ENCODE measurements around the gene CFL2. TPM values are rescaled to one million over a fixed set of nuclear protein-coding genes. Genes with fewer than 3 reads are reported as not detected.
"Not testable (repeated sequence)": the region's sequence is repeated elsewhere in the genome, so short reads cannot be mapped to it uniquely, and the experiment has no call there.

CFL2 gene
- total and polyA plus RNA-seq, 5 donors, result 313 to 329 (median 323) TPM

DNA sequence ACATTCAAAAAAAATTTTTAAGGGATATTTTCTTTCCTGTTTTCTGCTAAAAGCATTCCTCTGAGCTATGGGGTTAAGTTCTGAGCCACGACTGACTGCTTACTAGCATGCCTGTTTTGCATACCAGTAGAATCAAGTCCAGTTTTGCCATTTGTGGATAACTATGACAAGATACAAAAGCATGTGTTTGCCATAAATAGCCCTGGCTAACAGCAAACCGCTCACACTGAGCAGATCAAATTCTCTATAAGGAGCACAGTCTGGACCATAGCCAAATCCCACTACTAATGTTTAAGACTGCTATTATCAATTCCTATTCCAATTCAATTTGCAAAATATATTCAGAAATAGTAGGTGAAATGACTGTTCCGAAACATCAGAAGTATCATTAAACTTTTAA lies 3.2 kb downstream of the CFL2 start:
- DNase-seq (no peak), ATAC-seq (peak; percentile 30 to 38)
- peak overlapping the region; percentile 40 for H3K27ac ChIP-seq (ENCODE audit: low read length)
- peak overlapping the region; percentile 30 for H3K4me3 ChIP-seq (ENCODE audit: low read length)
- H3K27me3 ChIP-seq (ENCODE audit: control insufficient read depth, insufficient read depth), result no peaks in the 10 kb centered on the region
- 40% methylated on average over 3 of the region's 3 CpGs for WGBS
- intact Hi-C loops (cut with DNase I), result no loop called here
- H3K4me1 ChIP-seq (ENCODE audit: control insufficient read depth, insufficient read depth, low read length), result no peaks in the 10 kb centered on the region
- no peaks in the 10 kb centered on the region for H3K9me3 ChIP-seq (ENCODE audit: control insufficient read depth, low read length)

DNA sequence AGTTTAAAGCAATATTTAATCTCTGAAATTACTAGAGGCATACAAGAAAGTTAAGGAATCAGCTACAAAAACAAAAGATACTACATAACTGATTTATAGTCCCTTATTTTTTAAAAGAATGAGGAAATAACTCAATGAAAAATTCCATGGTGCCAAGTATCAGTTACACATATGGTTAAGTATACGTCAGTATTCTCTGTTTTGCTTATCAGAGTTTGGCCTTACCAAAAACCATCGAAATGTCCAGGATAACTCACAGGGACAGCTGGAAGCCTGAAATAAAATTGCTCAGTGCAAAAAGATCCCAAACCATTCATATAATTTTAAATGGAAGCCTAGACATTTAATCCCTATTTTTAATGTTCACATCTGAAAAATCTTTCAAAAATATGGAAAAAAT lies 3.6 kb downstream of the CFL2 start:
- ATAC-seq (no peak), DNase-seq (no peak)
- intact Hi-C loops (cut with DNase I), result no loop called here
- H3K27ac ChIP-seq (ENCODE audit: low read length), result no peak overlapping the region
- WGBS, result 28% methylated on average over 2 of the region's 2 CpGs
- peak overlapping the region; percentile 30 for H3K4me3 ChIP-seq (ENCODE audit: low read length)
- no peaks in the 10 kb centered on the region for H3K9me3 ChIP-seq (ENCODE audit: control insufficient read depth, low read length)
- H3K27me3 ChIP-seq (ENCODE audit: control insufficient read depth, insufficient read depth), result no peaks in the 10 kb centered on the region
- no peaks in the 10 kb centered on the region for H3K4me1 ChIP-seq (ENCODE audit: control insufficient read depth, insufficient read depth, low read length)

DNA sequence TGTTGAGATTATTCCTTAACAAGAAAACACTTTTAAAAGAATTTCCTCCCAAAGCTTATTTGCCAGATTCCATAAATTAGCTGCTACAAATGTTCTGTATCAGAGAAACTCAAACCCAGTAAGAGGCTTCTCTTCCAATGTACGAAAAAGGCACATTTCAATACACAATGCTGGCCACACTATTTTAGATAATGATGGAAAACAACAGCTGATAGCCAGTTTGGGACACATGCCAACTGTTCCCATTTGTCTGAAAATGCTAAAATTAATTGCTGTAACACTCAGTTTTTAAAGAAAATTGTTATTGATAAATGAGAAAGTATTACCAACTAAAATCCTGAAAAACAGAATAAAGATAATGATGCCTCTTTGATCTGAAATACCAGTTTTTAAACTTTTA lies 4.4 kb downstream of the CFL2 start:
- peak overlapping the region; percentile 48 for H3K4me3 ChIP-seq (ENCODE audit: low read length)
- 28% methylated on average over 1 of the region's 1 CpG for WGBS
- H3K27ac ChIP-seq (ENCODE audit: low read length), result no peak overlapping the region
- no peaks in the 10 kb centered on the region for H3K4me1 ChIP-seq (ENCODE audit: control insufficient read depth, insufficient read depth, low read length)
- H3K27me3 ChIP-seq (ENCODE audit: control insufficient read depth, insufficient read depth), result no peaks in the 10 kb centered on the region
- DNase-seq (no peak), ATAC-seq (no peak)
- H3K9me3 ChIP-seq (ENCODE audit: control insufficient read depth, low read length), result no peaks in the 10 kb centered on the region
- intact Hi-C loops (cut with DNase I), result no loop called here

DNA sequence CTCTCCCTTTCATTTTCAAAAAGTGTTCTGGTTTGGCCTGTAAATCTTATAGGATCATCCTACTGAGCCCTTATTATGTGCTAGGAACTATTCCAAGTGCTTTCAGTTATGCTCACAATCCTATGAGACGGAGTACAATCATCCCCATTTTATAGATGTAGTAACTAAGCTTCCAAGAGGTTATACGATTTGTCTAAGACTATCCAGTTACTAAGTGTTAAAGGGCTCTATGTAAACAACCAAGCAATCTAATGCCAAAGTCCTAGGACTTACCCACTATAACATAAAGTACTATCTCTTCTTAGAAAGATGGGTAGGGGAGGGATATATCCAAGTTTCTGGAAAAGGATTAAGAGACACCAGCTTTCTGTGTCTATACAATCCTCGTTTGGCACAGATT lies 6.7 kb downstream of the CFL2 start:
- intact Hi-C loops (cut with DNase I), result no loop called here
- no peak for ATAC-seq
- no peak for DNase-seq
- Histone ChIP-seq H3K27me3 (ENCODE audit: control insufficient read depth, insufficient read depth) (no peaks in the 10 kb centered on the region), H3K9me3 (ENCODE audit: control insufficient read depth, low read length) (no peaks in the 10 kb centered on the region), H3K4me1 (ENCODE audit: control insufficient read depth, insufficient read depth, low read length) (no peaks in the 10 kb centered on the region), H3K4me3 (ENCODE audit: low read length) (no peak overlapping the region), H3K27ac (ENCODE audit: low read length) (no peak overlapping the region)
- WGBS, result 93% methylated on average over 3 of the region's 3 CpGs

DNA sequence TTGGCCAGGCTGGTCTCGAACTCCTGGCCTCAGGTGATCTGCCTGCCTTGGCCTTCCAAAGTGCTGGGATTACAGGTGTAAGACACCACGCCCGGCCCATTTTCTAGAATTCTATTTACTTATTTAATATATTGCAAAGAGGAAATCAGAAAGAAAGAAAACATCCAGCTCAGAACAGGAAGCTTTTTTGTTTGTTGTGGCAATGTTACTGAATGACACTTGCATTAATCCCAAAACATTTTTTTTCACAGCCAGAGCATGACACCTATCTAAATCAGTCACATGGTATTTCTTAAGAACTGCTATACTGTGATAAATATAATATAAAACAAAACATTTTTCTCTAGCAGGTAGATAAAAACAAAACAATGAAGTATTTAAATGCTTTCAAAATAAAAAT lies 12.6 kb downstream of the CFL2 start:
- WGBS, result 94% methylated on average over 3 of the region's 3 CpGs
- intact Hi-C loops (cut with DNase I), result no loop called here
- no peak for DNase-seq
- H3K27me3 ChIP-seq (ENCODE audit: control insufficient read depth, insufficient read depth), result no peaks in the 10 kb centered on the region
- H3K4me1 ChIP-seq (ENCODE audit: control insufficient read depth, insufficient read depth, low read length), result no peaks in the 10 kb centered on the region
- no peak overlapping the region for H3K27ac ChIP-seq (ENCODE audit: low read length)
- no peak for ATAC-seq
- no peaks in the 10 kb centered on the region for H3K9me3 ChIP-seq (ENCODE audit: control insufficient read depth, low read length)
- H3K4me3 ChIP-seq (ENCODE audit: low read length), result no peak overlapping the region

DNA sequence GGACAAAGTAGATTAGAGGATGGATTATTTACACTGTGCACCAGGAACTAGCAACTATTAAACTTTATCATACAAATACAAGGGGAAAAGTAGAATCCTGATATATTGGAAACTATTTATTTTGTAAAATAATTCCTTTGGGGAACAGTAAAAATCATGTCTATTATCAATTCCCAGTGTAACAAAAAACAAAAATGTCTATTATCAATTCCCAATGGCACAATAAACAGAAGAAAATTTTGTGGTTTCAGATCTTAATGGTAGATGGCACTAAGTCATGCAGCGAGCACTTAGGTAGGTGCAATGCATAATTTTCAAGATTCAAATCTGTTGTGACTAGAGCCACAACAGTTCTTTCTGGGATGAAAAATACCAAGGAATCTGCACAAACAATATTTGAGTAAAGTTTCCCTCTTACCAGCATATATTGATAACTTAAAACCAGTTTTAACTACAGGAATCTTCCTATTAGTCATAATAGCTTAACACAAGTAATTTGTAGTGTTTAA lies 13.7 kb downstream of the CFL2 start:
- no peak for DNase-seq
- intact Hi-C loops (cut with DNase I), result no loop called here
- Histone ChIP-seq H3K4me1 (ENCODE audit: control insufficient read depth, insufficient read depth, low read length) (no peaks in the 10 kb centered on the region), H3K9me3 (ENCODE audit: control insufficient read depth, low read length) (no peaks in the 10 kb centered on the region), H3K27me3 (ENCODE audit: control insufficient read depth, insufficient read depth) (no peaks in the 10 kb centered on the region), H3K27ac (ENCODE audit: low read length) (no peak overlapping the region), H3K4me3 (ENCODE audit: low read length) (no peak overlapping the region)
- 97% methylated on average over 1 of the region's 1 CpG for WGBS
- no peak for ATAC-seq

DNA sequence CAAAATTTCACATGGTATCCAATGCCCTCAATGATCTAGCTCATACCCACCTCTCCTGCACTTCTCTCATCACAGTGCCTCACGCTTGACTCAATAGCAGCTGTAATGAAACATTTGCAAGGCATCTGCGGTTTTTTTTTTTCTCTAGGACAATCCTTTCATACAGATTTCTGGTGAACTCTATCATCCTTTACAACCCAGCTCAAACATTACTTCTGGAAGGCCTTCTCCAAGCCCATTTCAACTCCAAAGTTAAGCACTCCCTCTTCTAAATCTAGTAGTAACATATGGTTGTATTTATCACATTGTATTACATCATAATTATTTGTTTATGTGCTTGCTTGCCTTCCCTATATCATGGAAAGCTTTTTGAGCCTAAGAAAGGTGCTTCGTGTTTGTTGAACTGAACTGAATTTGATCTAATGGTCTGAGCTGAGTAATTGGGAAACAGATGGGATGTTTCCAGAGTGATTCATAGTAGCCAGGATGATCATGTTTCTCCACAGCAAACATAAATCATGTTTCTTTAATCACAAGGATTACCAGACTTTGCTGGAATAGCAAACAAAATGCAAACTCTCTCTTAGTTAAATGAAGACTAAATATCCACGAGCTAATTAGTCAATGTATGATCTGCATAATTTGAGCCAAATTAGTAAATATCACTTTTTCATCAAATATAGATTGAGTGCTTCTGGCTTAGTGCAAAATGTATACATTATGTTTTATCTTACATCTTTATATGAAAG lies 14.3 kb downstream of the CFL2 start:
- ATAC-seq, result no peak
- Histone ChIP-seq H3K27me3 (ENCODE audit: control insufficient read depth, insufficient read depth) (no peaks in the 10 kb centered on the region), H3K9me3 (ENCODE audit: control insufficient read depth, low read length) (no peaks in the 10 kb centered on the region), H3K4me1 (ENCODE audit: control insufficient read depth, insufficient read depth, low read length) (no peaks in the 10 kb centered on the region), H3K27ac (ENCODE audit: low read length) (no peak overlapping the region), H3K4me3 (ENCODE audit: low read length) (no peak overlapping the region)
- WGBS, result 51% methylated on average over 4 of the region's 4 CpGs
- intact Hi-C loops (cut with DNase I), result no loop called here
- no peak for DNase-seq

DNA sequence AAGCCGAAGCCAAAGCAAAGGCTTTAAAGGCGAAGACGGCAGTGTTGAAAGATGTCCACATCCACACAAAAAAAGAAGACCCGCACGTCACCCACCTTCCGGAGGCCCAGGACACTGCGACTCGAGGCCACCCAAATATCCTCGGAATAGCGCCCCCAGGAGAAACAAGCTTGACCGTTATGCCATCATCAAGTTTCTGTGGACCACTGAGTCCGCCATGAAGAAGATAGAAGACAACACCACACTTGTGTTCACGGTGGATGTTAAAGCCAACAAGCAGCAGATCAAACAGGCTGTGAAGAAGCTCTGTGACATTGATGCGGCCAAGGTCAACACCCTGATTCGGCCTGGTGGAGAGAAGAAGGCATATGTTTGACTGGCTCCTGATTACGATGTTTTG lies 20.2 kb downstream of the CFL2 start:
- 93% methylated on average over 16 of the region's 16 CpGs for WGBS
- H3K9me3 ChIP-seq (ENCODE audit: control insufficient read depth, low read length); H3K27ac ChIP-seq (ENCODE audit: low read length); H3K4me1 ChIP-seq (ENCODE audit: control insufficient read depth, insufficient read depth, low read length); H3K27me3 ChIP-seq (ENCODE audit: control insufficient read depth, insufficient read depth); DNase-seq; H3K4me3 ChIP-seq (ENCODE audit: low read length); ATAC-seq; intact Hi-C loops (cut with DNase I): not testable (repeated sequence)

DNA sequence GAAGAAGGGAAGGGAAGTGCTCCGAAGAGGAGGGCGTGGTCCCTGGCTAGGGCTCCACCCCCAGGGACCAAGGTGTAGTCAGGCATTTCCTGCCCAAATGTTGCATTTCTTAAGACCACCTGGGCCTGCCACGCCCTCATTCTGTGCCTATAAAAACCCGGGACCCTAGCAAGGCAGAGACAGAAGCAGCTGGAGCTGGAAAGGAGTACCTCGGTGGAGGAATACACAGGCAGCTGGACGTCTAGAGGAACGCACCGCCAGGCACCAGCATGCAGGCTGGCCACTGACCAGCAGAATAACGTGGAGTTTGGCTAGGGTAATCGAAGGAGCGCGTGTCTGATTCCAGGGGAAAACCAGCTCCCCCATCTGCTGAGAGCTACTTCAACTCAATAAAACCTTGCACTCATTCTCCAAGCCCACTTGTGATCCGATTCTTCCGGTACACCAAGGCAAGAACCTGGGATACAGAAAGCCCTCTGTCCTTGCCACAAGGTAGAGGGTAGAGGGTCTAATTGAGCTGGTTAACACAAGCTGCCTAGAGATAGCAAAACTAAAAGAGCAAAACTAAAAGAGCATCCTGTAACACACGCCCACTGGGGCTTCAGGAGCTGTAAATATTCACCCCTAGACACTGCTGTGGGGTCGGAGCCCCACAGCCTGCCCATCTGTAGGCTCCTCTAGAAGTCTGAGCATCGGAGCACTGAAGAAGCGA lies 21.0 kb downstream of the CFL2 start:
- intact Hi-C loops (cut with DNase I), result no loop called here
- no peaks in the 10 kb centered on the region for H3K4me1 ChIP-seq (ENCODE audit: control insufficient read depth, insufficient read depth, low read length)
- no peak overlapping the region for H3K27ac ChIP-seq (ENCODE audit: low read length)
- WGBS, result 50% methylated on average over 18 of the region's 18 CpGs
- ATAC-seq, result peak; percentile 68 to 78
- H3K9me3 ChIP-seq (ENCODE audit: control insufficient read depth, low read length), result no peaks in the 10 kb centered on the region
- peak in 2 of 3 donors; percentile 29 to 74 for DNase-seq
- H3K27me3 ChIP-seq (ENCODE audit: control insufficient read depth, insufficient read depth), result no peaks in the 10 kb centered on the region
- no peak overlapping the region for H3K4me3 ChIP-seq (ENCODE audit: low read length)

DNA sequence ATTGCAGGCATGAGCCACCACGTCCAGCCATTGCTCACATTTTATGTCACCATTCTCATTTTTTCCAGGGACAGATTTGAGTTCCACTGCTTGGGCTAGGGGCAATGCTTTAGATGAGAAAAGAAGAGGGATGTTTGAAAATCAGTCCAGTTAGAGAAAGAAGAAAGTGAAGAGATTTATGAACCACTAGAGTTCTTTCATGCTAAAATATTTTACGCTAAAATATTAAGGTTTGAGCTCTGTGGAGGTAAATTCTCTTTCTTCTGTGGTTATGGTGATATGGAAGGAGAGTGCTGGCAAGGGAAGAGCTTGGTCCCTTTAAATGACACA lies 21.5 kb downstream of the CFL2 start:
- 73% methylated on average over 2 of the region's 2 CpGs for WGBS
- ATAC-seq (no peak), DNase-seq (no peak)
- no peaks in the 10 kb centered on the region for H3K4me1 ChIP-seq (ENCODE audit: control insufficient read depth, insufficient read depth, low read length)
- no peak overlapping the region for H3K4me3 ChIP-seq (ENCODE audit: low read length)
- intact Hi-C loops (cut with DNase I), result no loop called here
- H3K9me3 ChIP-seq (ENCODE audit: control insufficient read depth, low read length), result no peaks in the 10 kb centered on the region
- H3K27ac ChIP-seq (ENCODE audit: low read length), result no peak overlapping the region
- no peaks in the 10 kb centered on the region for H3K27me3 ChIP-seq (ENCODE audit: control insufficient read depth, insufficient read depth)

DNA sequence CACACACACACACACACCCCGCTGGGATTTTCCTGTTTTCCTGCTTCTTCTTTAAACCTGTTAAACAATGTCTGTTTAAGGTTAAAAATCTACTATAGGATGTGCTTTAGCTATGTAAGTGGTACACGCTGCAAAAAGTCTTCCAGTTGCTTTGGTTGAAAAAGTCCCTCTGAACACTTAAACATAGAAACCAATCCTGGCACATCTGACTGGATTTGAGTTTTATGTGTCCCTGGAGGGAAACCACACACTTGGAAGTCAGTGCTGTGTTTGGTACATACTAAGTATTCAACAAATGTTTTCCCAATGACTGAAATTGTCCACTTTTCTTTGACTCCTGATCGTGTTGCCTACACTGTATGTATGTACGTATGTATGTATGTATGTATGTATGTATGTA lies 22.0 kb downstream of the CFL2 start:
- ATAC-seq (no peak), DNase-seq (no peak)
- H3K9me3 ChIP-seq (ENCODE audit: control insufficient read depth, low read length), result no peaks in the 10 kb centered on the region
- no peaks in the 10 kb centered on the region for H3K27me3 ChIP-seq (ENCODE audit: control insufficient read depth, insufficient read depth)
- intact Hi-C loops (cut with DNase I), result no loop called here
- 79% methylated on average over 4 of the region's 4 CpGs for WGBS
- H3K4me3 ChIP-seq (ENCODE audit: low read length), result no peak overlapping the region
- H3K27ac ChIP-seq (ENCODE audit: low read length), result no peak overlapping the region
- H3K4me1 ChIP-seq (ENCODE audit: control insufficient read depth, insufficient read depth, low read length), result no peaks in the 10 kb centered on the region

Measured in right cardiac atrium (tissue), 5 donors.